HG03565 (cell line): ENCODE results near the gene CUBN.

Source experiments
- ATAC-seq: cut with Tn5 transposase; IDR thresholded peaks from one replicate; pipeline ENCODE4 v1.9.1; 2021; ENCODE audit warnings: mild to moderate bottlenecking, moderate library complexity; ENCODE audit not compliant: unreplicated experiment

CUBN gene

DNA sequence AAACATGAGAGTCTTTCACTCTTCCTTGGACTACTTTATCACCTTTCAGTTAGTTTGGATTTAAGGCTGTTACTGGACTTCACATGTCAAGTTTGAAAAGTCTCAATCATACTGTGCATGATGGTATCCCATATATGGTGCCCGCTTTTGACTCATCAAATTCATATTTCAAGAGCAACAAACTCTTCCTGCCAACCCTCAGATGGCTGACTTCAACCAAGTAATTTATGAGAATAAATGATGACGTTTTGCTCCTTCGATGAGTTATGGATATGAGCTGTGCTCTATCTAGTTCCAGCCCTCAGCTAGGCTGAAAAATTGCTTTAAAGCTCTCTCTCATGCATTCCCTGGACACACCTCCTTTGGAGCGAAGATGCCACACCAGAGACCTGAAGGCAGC, 202.1 kb downstream of the CUBN start:
- no peak for ATAC-seq

DNA sequence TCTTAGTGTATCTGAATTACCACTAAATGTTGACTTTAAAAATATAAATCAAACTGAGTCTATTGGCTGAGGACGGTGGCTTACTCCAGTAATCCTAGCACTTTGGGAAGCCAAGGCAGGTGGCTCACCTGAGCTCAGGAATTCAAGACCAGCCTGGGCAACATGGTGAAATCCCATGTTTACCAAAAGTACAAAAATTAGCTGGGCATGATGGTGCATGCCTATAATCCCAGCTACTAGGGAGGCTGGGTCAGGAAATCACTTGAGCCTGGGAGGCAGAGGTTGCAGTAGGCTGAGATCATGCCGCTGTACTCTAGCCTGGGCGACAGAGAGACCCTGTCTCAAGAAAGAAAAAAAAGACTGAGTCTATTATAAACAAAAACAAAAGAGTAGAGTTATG, 205.9 kb downstream of the CUBN start:
- no peak for ATAC-seq

DNA sequence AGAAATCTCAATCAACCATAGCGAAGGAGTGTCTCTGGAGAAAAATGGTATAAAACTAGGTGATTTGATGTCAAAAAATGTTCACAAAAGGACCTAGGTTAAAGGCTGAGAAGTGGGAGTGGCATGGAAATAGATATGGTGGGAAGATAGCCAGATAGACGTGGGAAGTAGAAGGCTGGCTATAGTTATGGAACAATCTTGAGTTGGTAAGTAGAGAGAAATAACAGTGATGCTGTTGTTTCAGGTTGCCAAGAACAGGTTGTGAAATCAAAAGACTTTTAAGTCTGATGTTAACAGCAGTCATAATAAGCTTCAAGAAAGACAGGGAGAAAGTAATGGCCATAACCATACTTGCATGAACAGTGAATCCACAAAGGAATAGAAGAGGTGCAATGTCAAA, 206.3 kb downstream of the CUBN start:
- no peak for ATAC-seq

DNA sequence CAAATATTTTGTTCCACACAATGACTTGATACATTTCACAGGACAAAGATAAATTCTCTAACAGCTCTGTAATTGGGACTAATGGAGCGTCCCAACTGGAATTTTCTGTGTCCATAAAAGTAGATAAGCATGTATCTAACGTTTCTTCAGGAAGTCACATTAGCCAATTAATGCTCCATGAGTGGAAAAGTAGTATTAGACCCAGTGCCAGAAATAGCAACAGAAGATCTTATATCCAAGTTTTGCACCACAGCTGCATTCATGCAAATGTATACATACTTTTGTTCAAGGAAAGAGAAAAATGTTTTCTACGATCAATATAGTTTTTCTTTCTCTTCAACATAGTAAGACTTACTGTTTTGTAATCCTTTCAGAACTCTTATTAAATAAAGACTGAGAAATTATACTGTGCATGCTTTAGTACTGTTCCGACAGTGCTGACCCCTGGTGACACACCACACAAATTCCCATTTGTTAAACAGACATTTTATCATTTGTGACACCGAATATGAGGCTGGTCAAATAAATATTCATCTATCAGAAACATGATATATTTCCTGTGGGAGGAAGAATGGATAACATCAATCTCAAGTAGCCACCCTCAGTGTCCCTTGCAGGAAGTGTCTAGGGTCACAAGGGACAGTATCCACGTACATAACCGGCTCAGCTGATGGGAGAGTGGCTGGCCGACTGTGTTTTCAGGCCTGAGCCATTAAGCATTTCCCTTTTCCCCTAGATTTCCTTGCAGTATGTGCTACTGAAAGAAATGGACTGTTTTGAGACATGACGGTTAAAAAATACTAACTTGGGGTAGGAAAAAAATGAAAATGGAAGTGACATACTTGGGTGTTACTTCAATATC, 210.3 kb downstream of the CUBN start:
- ATAC-seq = no peak

DNA sequence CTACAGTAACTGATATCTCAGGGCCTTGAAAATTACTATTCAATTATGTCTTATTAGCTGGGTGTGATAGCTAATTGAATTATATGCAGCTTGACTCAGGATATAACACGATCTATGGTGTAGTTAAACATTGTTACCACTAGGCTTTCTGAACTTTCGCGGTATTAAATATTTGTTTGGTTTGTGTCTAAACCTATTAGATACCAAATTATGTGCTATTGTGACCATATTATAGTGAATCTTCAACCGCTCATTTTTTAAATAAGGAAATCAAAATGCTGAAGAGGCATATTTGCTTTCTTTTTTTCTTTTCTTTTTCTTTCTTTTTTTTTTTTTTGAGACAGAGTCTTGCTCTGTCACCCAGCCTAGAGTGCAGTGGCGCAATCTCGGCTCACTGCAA, 213.1 kb downstream of the CUBN start:
- ATAC-seq = no peak

DNA sequence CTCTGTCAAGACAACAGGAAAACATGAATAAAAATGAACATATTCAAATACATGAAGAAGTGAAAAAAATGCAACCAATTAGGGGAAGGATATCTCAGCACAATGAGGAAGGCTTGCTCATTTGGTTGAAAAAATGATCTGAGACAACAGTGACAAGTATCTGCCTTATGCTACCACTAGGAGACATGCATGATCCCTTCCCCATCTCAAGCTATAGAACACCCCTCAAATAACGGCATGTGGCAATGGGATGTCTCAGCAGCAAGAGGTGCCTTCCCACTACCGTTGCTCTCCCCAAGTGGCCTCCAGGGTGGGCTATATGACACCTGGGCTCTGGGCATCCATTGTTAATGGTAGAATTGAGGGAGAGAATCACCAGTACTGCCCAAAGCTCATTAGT, 214.3 kb downstream of the CUBN start:
- ATAC-seq = no peak

DNA sequence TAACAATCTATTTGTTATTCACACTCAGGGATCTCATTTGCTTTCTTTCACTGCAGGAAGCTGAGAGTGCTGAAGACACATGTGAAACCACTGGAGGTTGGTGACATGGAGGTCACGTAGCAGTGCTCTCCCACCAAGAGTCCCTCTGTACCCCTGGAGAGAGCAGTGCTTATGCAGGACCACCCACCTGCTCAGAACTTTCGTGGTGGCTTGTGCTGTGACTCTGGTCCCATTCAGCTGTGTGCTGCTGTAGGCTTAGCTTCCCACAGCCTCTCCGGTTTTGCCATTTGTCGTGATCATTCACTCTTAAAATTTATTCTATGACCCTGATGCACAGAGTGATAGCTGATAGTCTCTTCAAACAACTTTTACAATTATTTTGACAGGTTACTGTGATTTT, 216.3 kb downstream of the CUBN start:
- no peak for ATAC-seq

DNA sequence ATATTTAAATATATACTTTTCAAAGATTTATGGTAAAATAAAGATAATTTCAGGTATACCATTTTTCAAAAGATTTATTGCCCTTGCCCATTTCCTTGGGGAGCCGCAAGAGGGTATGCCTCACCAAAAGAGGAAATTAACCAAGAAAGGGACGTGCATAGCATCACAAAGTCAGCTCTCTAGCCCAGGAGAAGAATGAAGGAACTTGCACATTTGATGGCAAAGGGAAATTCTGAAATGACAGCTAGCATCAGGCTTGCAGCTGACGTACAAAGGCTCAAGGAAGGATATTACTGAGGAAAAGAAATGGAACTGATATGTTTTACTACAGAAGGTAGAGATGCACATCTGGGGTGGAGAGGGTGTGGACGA, 218.8 kb downstream of the CUBN start:
- ATAC-seq = no peak

DNA sequence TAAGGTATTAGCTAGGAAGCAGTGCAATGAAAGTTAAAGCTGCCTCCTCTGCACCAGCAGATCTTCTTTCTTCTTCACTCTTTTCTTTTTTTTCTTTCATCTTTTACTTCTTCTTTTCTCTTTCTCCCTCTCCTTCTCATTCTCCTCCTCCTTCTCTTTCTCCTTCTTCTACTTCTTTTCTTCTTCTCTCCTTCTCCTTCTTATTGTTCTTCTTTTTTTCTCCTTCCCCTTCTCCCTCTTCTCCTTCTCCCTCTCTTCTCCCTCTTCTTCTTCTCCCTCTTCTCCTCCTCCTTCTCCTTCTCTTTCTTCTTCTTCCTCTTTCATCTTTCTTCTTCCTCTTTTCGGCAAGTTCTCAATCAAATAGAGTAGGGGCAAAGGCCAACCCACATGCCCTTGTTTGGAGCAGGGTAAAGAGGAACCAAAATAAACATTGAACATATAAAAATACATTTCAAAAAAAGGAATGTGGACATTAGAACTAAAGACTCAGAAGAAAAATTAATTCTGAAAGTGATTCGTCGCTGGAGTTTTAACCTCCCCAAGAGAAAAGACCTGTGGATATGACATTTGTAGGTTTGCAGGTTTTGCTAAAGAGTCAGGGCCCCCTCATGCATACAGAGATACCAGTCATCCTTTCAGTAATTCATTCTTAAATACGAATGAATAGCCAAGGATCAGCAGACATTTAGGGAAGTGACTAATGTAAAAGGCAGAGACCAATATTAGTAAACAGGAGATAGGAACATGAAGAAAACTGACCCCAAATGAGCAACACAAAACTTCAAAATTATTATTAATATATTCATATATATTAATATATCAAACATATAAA, 219.4 kb downstream of the CUBN start:
- no peak for ATAC-seq

DNA sequence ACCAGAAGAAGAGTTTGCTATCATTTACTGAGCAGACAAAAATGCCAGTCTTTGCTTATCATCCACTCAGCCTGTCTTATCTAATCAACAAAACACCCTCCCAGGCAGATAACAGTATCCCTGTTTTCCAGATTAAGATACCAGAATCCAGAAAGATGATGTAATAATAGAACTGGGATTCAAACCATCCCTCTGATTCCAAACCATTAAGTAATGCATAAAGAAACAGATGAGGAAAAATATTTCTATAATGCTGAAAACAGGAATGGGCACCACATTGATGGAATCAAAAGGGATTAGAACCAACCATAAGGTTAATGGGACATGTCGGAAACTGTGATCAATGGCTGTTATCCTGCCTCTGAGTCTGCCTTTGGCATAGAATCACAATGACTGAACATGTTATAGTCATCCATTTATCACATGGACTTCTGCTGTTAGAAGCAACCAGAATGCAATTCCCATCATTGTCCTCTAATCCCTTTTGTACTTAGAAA, 220.3 kb downstream of the CUBN start:
- ATAC-seq = no peak

DNA sequence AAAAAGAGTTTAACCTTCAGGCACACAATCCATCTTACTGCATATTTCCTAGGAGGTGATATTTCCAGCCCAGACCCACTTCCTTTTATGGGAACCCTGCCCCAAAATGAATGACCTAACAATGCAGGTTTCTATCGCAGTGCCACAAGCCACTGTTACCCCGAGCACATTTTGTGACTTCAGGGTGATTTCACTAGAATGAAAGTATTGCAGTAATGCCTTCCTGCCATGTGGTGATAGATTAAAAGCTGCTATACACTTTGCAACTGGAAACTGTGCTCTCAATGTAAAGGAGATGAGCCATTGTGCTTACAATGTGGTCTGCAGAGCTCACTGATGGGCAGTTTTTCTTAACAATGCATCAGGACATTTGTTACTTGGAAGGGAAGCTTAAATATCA, 221.9 kb downstream of the CUBN start:
- ATAC-seq = no peak

DNA sequence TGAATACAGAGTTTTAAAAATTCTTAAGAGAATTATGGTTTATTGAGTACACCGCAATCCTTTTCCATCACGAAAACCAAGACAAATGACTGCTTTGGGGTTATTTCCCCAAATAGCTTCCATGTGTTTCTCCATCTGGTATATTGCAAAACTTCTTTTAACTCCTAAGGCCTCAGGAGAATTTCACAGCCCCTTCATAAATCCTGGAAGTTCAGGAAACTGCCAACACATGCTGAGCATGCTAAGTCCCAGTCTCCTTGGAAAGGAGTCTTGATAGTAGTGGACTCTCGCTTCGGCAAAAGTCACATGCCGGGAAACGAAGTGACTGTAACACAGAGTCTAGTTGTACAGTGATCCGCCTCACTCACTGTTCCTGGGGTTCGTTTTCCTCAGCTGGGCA, 224.3 kb downstream of the CUBN start:
- ATAC-seq = no peak

DNA sequence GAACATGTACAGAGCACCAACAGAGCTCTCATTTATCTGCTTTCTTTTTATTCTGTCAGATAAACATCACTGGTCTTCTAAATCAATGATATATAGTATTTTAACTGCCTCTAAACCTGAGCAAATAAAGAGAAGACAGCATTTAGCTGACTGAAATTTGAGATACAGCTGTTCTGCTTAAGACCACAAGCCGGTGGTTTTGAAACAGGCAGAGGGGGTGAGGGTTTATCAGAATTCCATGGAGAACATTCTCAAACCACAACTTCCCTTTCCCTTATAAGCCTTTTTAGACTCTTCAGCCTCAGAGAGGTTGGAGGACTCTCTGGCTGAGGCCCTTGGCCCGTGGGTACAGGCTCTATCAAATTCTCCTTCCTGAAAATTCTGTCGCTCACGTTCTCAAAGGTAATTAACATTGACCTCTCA, 225.0 kb downstream of the CUBN start:
- ATAC-seq = no peak

DNA sequence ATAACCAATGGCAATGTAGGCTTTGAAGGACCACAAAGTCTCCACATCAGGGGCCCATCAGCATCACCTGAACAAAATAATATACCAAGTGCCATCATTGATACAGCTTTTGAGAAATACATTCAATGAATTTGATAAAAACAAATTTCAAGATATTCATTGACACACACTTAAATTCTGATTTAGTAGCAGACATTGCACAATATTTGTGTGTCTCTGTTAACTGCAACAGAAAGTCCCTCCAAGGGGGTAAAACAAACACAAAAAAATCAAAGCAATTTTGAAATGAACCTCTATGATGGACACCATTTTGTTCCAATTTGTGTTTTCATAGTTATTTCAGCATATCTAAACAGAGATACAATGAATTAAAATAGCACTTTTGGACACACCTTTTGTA, 225.6 kb downstream of the CUBN start:
- no peak for ATAC-seq

DNA sequence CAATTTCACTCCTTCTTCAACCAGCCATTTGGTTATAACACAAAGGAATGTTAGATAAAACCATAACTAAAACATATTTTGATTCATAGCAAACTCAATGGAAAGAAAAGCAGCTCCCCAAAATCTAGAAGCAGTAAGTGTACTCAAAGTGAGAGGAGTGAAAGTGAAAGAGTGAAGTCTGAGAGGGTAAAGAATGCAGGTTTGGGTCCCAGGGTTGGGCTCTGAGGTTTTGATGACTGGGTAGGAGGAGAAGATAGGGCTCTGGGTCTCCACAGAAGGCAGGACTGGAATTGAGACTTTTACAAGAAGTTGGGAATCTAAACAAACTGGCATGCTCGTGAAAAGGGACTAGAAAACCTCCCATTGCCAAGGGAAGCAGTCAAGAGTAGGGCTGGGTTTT, 227.0 kb downstream of the CUBN start:
- ATAC-seq = no peak

DNA sequence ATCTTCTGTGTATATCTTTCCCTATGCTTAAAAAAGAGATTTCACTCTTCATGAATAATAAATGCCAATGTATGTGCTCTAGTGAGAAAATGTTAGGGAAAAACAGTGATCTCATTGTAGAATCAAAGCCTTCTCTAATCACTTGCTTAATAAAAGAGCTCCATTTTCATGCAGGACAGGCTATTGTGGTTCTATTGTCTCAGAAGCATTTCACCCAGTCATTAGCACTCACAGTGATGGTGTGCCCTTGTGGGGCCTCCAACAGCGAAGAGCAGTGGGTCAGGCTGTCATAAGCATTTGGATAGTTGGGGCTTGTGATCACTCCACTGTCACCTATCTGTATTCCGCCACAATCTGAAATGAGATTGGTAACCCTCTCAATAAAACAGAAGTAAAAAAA, 228.5 kb downstream of the CUBN start:
- no peak for ATAC-seq

DNA sequence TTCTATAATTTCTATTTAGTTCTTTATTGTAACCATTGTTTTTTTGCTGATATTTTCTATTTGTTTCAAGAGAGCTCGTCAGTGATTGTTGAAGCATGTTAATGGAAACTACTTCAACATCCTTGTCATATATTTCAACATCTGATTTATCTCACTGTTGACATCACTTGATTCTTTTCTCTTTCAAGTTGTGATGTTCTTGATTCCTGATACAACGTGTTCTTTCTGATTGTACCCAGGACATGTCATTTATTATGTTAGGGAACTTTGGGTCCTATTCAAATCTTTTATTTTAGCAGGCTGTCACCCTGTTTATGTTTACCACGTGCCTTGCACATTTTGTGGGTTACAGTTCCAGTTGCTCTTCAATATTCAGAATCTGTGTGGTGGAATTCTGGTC, 232.6 kb downstream of the CUBN start:
- ATAC-seq = no peak

DNA sequence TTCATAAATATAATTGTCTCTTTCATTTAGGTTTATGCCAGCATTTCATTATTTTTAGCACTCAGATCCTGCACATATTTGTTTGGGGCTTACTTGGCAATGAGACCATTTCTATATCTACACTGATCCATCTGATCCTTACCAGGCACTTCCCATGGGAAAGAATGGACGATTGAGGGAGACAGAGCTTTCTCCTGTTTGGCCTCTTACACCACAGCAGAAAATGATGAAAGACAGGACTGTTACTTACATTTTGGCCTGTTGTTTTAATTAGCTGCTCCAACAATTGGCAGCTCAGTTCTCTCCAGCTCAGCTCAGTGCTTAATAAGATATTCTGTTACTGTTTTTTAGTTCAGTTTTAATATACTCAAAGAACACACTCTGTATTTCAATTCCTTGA, 234.8 kb downstream of the CUBN start:
- ATAC-seq = no peak

DNA sequence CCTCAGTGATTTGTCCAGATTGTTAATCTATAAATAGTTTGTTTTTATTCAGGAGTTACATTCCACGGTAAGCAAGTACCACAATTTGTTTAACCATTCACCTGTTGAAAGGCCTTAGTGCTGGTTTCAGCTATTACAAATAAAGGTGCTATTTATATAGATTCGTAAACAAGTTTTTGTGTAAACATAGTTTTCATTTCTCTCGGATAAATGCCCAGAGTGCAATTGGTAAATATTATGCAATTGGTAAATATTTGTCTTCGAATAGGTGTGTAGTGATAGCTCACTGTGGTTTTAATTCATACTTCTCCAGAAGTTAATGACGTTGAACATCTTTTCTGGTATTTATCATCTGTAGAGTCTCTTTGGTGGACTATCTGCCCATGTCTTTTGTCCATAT, 235.9 kb downstream of the CUBN start:
- no peak for ATAC-seq

DNA sequence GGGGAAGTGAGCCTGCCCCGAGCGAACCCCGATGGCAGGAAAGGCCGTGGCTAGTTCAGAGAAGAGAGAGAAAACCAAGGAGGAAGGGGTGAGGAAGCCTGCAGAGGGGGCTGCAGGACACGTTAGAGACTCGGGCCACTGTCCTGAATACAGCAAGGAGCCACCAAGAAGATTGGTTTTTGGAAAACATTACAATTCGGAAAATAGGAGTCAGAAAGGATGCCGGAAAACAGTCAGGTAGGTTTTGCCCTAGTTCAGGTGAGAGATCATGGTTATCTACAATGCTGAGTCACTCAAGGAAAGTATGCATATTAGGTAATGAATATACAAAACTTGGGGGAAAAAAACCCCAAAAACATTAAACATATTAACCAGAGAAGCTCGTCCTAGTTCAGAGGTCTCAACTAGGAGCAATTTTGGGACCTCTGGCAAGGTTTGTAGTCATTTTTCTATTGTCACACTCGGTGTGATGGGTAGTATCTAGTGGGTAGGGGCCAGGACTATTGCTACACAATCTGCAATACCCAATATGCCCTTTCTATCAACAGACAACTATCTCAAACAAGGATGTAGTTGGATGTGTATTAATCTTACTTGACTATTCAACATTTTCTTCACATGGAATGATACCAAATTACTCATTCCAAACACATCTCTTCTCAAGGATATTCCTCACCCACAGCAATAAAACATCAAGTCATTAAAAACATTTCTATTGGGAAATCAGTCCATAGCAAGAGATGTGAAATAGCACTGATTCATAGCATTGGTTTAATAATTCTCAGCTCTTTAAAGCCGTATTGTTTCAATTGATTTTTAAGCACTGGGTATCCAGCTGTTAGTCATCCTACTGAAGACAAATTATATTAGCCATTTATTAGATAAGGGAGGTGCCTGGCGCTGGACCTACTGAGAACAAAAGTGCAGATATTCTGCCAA, 238.0 kb downstream of the CUBN start:
- ATAC-seq = no peak

DNA sequence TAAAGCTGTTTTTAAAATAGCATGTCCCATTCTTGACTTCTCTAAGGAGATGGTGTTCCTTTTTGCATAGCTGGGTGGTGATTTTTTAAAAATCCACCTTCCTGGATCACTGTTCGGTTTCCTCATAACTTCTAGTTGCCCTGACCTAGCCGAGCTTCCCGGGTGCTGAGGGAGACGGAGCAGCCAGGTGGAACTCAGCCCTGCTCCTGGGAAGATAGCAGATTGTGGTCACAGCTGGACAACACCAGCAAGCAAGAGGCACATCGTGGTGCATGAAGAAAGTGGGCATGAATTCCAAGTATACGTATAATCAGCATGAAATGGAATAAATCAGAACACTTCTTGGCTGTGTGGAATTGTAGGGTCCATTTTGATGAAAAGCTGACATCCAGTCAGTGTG, 238.9 kb downstream of the CUBN start:
- ATAC-seq = no peak
